ENCODE measurements around the gene TBXA2R.
A peak's percentile ranks its signal among the peaks of the same experiment; 100 is the strongest.

The TBXA2R gene

DNA sequence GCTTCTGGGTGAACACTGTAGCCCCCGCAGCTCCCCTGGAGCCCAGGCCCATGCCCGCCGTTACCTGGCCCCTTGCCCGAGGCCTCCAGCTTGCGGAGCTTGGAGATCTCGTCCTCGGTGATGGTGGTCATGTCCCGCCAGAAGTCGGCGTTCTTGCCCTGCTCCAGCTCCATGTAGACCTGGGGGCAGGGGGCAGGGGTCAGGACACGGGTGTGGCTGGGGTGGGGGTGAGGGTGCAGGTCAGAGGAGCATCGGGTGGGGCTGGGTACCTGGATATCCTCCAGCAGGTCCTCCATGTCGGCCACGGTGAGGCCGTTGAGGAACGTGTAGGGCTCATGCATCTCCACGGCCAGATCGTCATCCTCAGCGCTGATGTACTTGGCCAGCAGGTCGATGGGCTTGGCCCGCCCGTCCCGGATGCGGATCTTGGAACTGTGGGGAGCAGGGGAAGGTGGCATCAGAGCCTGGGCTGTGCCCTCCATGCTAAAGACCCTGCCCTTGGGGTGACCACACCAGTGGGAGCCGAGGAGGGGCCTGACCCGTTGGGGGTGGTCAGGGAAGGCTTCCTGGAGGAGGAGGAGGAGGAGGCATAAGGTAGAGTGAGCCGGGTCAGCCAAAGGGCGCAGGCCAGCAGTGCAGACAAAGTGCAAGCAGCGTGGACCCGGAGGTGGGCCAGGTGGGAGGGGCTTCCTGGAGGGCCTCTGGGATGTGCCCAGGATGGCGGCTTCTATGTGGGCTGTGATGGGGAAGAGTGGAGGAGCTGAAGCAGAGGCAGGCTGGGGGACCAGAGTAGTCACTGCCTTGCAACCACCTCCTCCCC lies 12.3 kb upstream of the TBXA2R start:
- DNase-seq = no peak

DNA sequence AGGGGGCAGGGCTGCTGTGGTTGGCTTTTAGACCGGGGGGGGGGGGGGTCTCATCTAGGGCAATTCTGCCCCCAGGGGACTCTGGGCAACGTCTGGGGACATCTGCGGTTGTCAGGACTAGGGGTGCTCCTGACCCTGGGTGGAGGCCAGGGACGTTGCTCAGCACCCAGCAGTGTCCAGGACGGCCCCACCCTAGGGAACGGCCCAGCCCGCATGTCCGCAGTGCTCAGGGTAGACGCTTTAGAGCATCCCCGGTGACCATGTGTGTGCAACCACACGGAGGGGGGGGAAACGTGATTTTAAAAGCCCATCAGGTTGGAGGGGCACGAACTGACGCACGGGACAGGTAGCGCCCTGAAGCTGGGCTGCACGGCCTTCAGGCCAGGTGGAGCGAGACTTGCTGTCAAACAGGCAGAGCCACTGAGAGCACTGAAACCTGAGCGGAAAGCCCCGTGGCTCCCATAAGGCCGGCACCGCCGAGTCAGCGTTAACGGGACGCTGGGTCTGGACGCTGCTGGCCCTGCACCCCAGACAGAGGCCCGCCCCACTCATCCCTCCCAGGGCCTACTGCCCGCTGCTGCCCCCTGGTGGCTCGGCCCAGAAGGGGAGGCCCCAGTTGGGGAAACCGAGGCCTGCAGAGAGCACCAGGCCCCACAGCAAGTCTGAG lies 11.6 kb upstream of the TBXA2R start:
- peak; percentile 64 for DNase-seq

DNA sequence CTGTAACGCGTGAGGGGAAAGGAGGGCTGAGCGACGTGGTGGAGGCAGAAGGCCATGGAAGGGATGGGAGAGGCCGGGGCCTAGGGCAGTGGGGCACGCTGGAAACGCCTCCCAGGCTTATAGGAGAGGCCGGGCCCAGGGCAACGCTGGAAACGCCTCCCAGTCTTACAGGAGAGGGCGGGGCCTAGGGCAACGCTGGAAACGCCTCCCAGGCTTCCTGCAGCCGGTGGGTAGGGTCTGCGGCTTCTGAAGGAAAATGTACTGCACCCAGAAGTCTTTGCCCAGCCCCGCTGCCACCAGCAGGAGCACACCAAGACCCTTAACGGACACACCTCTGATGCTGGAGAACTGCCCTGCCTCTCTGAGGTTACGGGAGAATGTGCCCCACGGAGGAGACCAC lies 10.8 kb upstream of the TBXA2R start:
- DNase-seq = no peak

DNA sequence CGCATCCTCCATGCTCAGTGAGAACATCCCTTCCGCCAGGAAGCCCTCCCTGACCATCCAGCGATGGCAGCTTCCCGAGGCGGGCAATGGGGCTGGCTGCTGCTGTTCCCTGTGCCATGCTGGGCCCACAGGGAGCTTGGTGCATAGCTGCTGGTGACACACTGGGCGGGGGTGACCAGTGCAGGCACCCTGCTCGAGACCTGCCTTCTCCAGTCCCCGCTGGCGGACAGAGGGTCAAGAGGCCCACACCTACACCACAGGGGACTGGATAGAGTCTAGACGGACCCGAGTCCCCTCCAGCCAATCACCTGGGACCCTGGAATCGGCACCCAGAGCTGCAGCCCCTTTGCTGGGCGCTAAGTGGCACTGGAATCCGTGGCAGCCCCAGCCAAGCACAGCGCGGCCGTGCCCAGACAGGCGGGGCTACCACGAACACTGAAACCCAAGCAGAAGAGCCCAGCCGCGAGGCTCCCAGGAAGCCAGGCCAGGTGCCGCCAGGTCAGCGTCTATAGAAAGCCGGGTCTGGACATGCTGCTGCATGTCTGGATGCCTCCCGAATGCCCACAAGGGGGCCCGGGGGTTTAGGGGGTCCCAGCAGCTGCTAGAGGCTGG lies 9.0 kb upstream of the TBXA2R start:
- no peak for DNase-seq

DNA sequence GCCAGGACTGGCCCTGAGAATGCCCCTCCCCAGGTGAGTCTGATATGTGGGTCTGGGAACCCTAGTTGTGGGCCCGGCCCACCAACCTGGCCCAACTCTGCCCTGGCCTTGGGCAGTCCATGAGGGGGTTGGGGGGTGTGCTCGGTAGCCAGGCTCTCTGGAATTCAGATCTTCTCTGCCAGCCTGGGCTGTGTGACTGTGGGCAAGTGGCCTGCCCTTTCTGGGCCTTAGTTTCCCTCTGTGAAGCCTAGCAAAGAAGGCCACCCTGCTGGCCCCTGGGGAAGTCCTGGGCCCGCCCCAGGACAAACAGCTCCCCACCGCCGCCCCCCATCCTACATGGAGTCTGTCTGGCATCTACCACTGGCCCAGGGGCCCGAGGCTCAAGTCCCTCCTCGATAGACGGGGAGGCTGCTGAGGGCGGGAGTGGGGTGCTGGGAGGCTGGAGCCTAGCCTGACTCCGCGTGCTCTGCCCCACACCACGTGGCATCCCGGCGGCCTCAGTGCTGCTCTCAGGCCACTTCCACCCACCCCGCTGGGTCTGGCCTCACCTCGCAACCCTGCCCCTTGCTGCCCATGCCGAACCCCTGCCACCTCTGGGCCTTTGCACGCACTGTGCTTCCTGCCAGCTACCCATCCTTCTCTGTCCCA lies 8.3 kb upstream of the TBXA2R start:
- DNase-seq = no peak

DNA sequence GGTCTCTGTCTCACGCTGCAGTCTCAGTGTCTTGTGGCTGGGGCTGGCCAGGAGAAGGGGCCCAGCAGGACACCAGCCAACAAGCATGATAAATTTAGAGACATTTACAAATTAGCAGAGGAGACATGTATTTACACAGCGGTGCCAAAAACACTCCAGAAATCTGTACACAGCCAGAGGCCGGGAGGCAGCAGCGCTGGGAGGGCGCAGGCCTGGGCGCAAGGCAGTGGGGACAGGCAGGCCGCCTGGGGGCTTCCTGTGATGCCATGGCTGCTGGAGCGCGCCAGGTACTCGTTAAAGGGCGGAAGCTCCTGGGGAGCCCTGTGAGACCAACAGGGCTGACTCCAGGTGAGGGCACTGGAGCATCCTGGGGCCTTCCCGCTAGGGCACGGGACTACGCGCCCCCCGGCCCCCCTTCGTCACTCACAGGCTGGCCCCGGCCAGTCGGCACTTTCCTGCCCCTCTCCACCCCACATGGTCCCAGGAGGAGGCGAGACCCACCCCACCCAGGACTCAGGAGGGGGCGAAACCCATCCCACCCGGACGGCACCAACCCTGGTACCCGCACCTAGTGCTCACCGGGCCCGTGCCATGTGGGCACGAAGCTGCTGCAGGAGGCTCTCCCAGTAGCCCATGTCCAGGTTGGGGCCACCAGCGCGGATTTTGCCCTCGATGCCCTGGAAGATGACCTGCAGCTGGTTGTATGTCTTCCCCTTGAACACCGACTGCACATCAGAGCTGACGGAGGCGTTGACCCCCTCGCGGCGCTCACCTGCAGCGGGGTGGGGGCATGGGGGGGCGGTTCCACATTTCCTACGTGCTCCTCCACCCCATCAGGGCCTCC lies 7.4 kb upstream of the TBXA2R start:
- no peak for DNase-seq

DNA sequence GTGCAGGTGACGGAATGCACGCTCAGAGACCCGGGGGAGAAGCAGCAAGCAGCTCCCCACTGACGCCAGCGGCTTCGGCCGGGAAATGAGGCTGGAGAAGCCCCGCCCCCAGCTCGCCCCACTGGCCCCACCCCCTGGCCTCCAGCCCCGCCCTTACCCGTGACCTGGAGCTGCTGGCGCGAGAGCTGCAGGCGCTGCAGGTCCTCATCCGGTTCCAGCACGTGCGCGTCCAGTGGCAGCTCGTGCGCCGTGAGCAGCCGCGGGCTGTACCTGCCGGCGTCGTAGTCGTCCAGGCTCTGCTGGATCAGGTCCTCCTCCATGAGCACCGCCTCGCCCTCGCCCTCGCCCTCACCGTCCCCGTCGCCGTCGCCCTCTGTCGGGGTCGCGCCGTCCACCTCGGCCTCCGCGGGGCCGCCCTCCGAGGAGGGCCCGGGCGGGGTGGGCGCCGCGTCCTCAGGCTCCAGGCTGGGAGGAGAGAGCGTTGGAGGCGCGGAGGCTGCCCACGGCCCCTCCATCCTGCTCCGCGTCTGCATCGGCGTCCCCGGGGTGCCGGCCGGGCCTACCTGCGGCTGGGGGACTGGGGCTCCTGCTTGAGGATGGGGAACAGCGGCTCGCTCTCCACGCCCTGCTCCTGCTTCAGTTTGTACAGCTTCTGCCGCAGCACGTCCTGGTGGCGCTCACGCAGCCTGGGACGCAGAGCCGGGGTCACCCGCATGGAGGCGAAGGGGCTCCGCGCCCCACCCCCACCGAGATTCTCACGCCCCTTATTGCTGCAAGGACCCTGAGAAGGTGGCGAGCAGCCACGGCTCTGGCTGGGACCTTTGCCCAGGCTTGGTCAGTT lies 6.4 kb upstream of the TBXA2R start:
- no peak for DNase-seq

DNA sequence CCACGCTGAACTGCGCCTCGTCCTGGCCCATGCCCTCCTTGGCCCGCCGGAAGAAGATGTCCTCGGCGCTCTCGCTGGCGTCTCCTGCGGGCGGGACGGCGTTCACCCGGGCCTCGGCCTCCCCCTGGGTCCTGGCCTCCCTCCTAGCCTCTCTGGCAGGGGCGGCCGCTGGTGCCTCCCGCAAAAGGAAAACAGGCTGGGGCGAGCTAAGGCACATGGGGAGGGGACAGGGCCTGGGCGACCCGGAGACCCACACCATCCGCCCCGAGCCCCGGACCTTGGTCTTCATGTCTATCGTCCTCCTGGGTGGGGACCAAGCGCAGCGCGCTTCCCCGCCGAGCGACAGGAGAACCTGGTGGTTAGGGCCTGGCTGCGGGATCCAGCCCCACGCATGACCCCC lies 5.7 kb upstream of the TBXA2R start:
- DNase-seq = no peak

DNA sequence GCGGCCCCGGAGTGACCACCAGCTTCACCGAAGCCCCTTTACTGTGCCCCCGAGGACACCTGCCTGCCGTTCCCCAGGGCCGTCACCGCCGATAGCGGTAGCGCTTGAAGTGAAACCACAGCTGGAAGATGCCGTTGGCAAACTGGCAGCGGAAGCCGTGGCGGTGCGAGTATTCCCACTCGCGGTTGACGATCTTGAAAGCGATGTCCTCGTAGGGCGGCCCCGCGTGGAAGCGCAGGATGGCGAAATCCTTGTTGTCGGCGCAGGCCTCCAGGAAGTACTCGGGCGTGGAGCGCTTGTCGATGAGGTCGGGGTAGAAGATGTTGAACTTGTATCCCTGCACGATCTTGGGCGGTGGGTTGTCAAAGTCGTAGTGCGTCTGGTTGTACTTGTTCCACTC lies 5.2 kb upstream of the TBXA2R start:
- DNase-seq = no peak

DNA sequence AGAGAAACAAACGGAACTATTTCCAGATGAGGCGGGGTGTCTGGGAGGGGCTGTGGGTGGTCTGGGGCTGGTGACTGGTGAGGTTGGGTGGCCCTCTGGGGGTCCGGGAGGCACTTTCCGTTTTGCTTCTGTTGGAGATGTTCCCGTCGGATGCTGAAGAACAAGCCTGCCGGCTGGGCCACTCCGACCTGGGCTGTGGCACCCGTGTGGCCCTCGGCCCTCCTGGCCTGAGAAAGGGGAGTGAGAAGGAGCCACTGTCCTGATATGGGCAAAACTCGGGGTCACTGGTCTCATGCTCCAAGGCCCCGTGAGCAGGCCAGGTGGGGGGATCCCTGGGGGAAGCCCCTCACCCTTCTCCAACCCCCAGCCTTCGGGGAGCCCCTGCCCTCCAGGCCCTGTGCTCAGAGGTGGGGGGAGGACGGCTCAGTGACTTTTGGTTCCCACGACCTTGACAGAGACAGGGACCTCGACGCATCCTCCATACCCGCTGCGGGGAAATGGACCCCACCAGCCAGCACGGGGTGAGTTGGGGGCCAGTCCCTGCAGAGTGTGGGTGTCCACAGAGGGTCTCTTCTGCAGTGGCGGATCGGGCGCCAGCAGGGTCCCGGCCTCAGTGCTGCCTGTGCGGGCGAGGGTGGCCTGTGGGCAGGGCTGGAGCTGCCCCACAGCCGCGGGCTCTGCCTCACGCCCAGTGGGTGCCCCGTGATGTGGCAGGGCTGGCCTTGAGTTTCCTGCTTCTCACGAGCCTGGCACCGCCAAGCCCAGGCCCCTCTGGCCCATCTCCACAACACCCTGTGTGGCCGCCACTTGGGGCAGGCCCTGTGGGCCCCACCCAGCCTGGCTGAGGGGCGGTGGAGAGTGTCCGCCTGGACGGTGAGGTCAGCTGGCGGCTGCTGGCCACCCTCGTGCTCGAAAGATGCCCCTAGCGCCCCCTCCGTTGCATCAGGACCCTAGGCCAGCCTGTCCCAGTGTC lies 4.4 kb upstream of the TBXA2R start:
- no peak for DNase-seq

DNA sequence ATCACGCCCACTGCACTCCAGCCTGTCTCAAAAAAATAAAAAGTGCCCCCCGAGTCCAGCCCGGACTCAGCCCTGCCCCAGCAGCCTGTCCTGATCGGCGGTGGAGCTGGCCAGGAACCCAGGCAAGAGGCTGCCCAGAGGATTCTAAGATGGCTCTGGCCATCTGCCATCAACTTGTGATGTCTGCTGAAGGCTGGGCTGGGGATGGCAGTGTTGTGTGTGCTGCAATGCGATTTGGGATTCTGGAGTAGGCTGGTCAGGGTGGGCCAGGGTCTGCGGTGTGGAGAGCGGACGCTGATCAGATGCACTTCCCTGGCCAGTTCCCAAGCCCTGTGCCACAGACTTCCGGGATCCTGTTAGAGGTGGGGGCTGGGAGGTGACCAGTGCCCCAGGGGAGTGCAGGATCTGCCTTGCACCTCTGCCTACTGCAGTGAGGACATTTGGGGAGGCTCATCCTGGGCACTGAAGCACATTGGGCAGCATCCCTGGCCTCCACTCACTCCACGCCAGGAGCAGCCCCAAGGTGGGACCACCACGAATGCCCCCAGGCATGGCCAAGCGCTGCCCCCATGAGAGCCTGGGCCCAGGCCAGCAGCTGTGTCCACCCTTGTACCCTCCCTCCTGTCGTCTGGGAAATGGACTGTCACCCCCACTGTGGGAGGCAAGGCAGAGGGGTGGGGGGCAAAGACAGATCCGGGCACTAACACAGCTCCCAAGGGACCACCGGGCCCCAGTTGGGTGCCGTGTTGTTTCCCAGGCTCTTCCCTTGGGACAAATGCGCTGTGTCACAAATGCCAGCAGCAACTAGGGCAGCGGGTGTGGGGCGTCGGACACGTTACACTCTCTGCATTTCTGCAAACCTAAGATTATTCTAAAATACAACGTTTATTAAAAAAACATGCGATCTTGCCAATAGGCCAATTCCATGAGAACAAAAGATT lies 3.4 kb upstream of the TBXA2R start:
- no peak for DNase-seq

DNA sequence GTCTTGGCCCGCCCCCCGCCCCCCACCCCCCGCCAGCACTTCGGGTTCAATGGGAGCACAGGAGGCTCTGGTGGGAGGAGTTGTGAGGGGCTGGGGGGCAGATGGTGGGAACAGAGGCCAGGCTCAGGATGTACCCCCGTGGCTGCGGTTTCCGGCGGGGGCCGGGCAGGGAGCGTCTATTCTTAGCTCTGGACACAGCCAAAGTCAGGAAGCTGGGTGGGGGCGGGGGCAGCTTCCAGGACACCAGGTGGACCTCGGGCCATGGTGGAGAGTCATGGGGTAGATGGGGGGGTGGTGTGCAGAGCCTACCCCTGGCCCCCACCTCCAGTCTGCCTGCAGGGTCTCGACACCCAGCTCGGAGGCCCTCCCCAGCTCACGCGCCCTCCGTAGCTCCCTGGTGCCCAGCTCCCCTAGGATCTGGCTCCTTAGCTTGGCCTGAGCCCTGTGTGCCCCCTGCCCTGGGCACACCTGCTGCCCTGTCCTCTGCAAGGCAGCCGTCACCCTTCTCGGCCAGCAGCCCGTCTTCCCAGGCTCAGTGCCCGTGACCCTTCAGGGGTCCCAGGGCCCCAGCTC lies 2.2 kb upstream of the TBXA2R start:
- DNase-seq = no peak

DNA sequence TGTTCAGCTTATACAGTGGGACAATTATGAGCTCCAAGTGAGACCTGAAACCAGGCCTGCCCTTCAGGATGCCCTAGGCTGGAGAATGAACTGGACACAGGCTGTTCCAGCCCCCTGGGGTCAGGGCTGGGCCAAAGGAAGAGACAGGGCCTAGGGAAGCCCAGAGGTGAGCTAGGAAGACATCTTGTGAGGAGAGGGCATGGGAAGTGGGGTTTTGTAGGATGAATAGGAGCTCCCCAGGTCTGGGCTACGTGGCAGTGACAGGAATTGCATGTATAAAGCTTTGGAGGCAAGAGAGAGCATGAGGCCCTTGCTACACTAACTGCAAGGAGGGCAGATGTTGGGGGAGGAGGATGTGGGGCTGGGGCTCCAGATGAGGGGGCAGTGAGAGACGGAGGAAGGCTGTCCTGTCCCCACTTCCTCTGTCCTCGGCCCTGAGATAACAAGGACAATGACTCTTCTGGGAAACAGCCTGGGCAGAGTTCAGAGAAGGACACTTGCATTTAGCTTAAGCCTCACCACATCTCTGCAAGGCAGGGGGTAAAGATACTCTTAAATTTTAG lies 1.5 kb upstream of the TBXA2R start:
- DNase-seq = no peak

DNA sequence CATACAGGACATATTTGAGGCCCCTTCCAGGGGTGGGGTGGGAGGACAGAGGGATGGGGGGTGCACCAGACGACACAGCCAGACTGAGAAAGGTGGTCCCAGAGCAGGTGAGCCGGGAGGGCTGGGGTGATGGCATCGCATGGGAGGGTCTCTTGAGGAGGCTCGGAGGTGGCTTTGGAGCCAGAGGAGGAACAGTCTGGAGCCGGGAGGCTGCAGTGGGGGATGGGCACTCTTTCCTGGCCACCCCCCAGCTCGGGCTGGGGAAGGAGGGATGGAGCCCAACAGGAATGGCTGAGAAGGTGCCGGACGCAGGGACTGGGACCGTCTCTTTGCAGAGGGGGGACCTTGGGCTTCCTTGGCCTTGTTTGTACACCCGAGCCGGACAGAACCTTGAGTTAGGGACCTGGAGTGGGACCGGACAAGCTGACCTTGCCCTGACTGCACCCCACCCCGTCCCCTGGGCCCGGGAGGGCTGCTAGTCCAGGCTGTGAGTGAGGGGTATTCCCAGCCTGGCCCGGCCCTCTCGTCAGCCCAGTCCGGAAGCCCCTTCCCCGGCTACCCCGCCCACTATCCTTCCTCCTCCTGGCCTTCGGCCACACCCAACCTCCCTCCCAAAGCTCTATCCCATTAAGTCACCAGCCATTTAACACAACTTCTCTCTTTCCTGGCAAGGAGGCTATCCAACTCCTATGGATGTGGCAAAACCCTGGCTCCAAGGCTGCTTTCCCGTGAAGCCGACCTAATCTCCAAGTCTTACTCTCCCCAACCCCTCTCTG lies 816 bp upstream of the TBXA2R start:
- DNase-seq = no peak

DNA sequence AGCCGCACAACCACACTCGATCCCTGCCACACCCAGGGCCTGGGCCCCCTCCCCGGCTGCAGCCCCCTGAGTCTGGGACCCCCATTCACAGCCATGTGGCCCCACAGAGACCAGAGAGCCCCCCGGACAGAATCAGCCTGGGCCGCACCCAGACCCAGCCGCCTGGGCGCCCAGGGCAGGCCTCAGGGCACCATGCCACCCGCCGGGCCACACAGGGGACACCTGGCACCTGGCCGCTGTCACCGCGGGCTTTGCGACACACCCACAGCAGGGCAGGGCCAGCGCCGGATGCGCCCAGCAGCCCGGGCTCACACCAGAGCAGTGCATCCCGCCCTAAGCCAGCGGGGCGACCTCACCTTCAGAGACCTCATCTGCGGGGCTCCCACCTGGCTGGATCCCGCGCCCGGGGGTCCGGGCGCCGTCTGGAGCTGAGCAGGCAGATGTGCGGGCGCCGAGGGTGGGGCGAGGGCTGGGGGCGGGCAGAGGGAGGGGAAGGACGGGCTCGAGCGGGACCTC lies 443 bp downstream of the TBXA2R start:
- no peak for DNase-seq

DNA sequence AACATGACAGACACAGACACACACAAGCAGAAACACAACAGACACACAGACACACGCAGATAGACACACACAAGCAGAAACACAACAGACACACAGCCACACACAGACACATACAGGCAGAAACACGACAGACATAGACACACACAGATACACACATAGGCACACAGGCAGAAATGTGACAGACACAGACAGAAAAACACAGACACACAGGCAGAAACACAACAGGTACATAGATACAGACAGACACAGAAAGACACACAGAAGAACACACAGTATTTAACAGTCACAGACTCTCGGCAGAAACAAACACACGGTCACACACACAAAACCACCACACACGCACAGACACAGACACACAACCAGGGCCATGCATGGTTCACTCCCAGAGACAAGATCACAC lies 905 bp downstream of the TBXA2R start:
- no peak for DNase-seq

DNA sequence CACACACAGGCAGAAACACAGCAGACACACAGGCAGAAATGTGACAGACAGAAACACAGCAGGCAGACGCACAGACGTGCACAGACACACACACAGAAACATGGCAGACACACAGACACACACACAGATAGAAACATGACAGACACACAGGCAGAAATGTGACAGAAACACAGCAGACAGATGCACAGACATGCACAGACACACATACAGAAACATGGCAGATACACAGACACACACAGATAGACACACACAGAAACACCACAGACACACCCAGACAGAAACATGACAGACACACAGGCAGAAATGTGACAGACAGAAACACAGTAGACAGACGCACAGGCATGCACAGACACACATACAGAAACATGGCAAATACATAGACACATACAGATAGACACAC lies 1.3 kb downstream of the TBXA2R start:
- no peak for DNase-seq

DNA sequence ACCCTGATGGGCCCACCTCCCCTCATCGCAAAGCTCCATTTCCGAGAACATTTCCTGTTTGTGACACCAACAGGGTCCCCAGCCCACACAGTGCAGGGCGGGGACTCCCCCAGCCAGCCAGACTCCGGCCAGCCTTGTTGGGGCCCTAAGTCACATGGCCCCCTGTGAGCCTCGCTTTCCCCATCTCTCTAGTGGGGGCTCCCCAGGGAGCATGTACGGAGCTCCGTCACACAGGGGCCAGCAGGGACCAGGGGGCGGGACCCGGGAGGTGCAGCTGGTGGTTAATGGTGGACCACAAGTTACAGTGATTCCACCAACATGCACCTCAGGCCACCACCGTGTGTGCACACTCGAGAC lies 1.7 kb downstream of the TBXA2R start:
- DNase-seq = peak; percentile 40
